ENCODE measurements around the gene EDNRA.

The EDNRA gene

DNA sequence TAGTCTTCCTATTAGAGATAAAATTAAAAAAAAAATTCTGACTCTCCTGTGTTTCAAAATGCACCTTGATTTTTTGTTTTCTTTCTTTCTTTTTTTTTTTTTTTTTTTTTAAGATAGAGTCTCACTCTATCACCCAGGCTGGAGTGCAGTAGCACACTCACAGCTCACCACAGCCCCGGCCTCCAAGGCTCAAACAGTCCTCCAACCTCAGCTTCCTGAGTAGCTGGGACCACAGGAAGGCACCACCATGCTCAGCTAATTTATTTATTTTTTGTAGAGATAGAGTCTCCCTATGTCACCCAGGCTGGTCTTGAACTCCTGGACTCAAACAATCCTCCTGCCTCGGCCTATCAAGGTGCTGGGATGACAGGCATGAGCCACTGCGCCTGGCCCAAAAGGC is 95.2 kb downstream of the EDNRA start:
- Histone ChIP-seq H3K4me3 (ENCODE audit: low read depth, low read length, poor library complexity, severe bottlenecking) (no peak overlapping the region), H3K9me2 (ENCODE audit: low read depth, low read length) (no peaks in the 10 kb centered on the region), H3K79me2 (ENCODE audit: insufficient read depth, low read length) (no peaks in the 10 kb centered on the region), H2AFZ (ENCODE audit: low read length) (no peak overlapping the region), H3K9ac (ENCODE audit: low read length) (no peak overlapping the region), H3K27me3 (ENCODE audit: insufficient read depth, low read length) (no peaks in the 10 kb centered on the region), H3K4me2 (ENCODE audit: low read length) (no peak overlapping the region), H3F3A (ENCODE audit: insufficient read depth, low read length) (no peaks in the 10 kb centered on the region), H3K4me1 (ENCODE audit: insufficient read depth, low read length, severe bottlenecking) (no peaks in the 10 kb centered on the region), H3K9me3 (ENCODE audit: low read length) (no peaks in the 10 kb centered on the region), H3K27ac (ENCODE audit: low read depth, low read length, poor library complexity, severe bottlenecking) (no peak overlapping the region), H4K20me1 (ENCODE audit: insufficient read depth, low read length) (no peaks in the 10 kb centered on the region), H3K36me3 (ENCODE audit: insufficient read depth, low read length) (no peaks in the 10 kb centered on the region)
- TF ChIP-seq, protein P1, sequence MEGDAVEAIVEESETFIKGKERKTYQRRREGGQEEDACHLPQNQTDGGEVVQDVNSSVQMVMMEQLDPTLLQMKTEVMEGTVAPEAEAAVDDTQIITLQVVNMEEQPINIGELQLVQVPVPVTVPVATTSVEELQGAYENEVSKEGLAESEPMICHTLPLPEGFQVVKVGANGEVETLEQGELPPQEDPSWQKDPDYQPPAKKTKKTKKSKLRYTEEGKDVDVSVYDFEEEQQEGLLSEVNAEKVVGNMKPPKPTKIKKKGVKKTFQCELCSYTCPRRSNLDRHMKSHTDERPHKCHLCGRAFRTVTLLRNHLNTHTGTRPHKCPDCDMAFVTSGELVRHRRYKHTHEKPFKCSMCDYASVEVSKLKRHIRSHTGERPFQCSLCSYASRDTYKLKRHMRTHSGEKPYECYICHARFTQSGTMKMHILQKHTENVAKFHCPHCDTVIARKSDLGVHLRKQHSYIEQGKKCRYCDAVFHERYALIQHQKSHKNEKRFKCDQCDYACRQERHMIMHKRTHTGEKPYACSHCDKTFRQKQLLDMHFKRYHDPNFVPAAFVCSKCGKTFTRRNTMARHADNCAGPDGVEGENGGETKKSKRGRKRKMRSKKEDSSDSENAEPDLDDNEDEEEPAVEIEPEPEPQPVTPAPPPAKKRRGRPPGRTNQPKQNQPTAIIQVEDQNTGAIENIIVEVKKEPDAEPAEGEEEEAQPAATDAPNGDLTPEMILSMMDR (IDR thresholded peaks at IDR 0.05; ENCODE audit: low read length): no peak
- no peak for TF ChIP-seq EZH2 (IDR thresholded peaks at IDR 0.05; ENCODE audit: borderline replicate concordance, low read length)

- H3K79me2 ChIP-seq (ENCODE audit: insufficient read depth, low read length): no peaks in the 10 kb centered on the region
- no peak overlapping the region for H3K9ac ChIP-seq (ENCODE audit: low read length)
- no peaks in the 10 kb centered on the region for H3K9me2 ChIP-seq (ENCODE audit: low read depth, low read length)
- H3K36me3 ChIP-seq (ENCODE audit: insufficient read depth, low read length): no peaks in the 10 kb centered on the region
- H3K27me3 ChIP-seq (ENCODE audit: insufficient read depth, low read length): no peaks in the 10 kb centered on the region
- TF ChIP-seq, protein P1 (IDR thresholded peaks at IDR 0.05; ENCODE audit: low read length): no peak
- no peak for TF ChIP-seq EZH2 (IDR thresholded peaks at IDR 0.05; ENCODE audit: borderline replicate concordance, low read length)
- no peaks in the 10 kb centered on the region for H3F3A ChIP-seq (ENCODE audit: insufficient read depth, low read length)
- no peaks in the 10 kb centered on the region for H4K20me1 ChIP-seq (ENCODE audit: insufficient read depth, low read length)
- H3K4me1 ChIP-seq (ENCODE audit: insufficient read depth, low read length, severe bottlenecking): no peaks in the 10 kb centered on the region
- no peak overlapping the region for H3K27ac ChIP-seq (ENCODE audit: low read depth, low read length, poor library complexity, severe bottlenecking)
- no peak overlapping the region for H2AFZ ChIP-seq (ENCODE audit: low read length)
- H3K9me3 ChIP-seq (ENCODE audit: low read length): no peaks in the 10 kb centered on the region
- no peak overlapping the region for H3K4me3 ChIP-seq (ENCODE audit: low read depth, low read length, poor library complexity, severe bottlenecking)
- H3K4me2 ChIP-seq (ENCODE audit: low read length): no peak overlapping the region
These were observed 97.2 kb downstream of the EDNRA start for GRCh38 chr4:147578051-147578476.

GRCh38 chr4:147578593-147578992 is 97.7 kb downstream of the EDNRA start:
- H3K27ac ChIP-seq (ENCODE audit: low read depth, low read length, poor library complexity, severe bottlenecking): no peak overlapping the region
- no peaks in the 10 kb centered on the region for H4K20me1 ChIP-seq (ENCODE audit: insufficient read depth, low read length)
- H3K4me2 ChIP-seq (ENCODE audit: low read length): no peak overlapping the region
- no peaks in the 10 kb centered on the region for H3K27me3 ChIP-seq (ENCODE audit: insufficient read depth, low read length)
- no peak overlapping the region for H3K9ac ChIP-seq (ENCODE audit: low read length)
- no peaks in the 10 kb centered on the region for H3K4me1 ChIP-seq (ENCODE audit: insufficient read depth, low read length, severe bottlenecking)
- no peaks in the 10 kb centered on the region for H3K36me3 ChIP-seq (ENCODE audit: insufficient read depth, low read length)
- H3K9me3 ChIP-seq (ENCODE audit: low read length): no peaks in the 10 kb centered on the region
- no peak overlapping the region for H3K4me3 ChIP-seq (ENCODE audit: low read depth, low read length, poor library complexity, severe bottlenecking)
- H3K9me2 ChIP-seq (ENCODE audit: low read depth, low read length): no peaks in the 10 kb centered on the region
- no peaks in the 10 kb centered on the region for H3K79me2 ChIP-seq (ENCODE audit: insufficient read depth, low read length)
- no peak for TF ChIP-seq EZH2 (IDR thresholded peaks at IDR 0.05; ENCODE audit: borderline replicate concordance, low read length)
- TF ChIP-seq, protein P1 (IDR thresholded peaks at IDR 0.05; ENCODE audit: low read length): no peak
- no peak overlapping the region for H2AFZ ChIP-seq (ENCODE audit: low read length)
- H3F3A ChIP-seq (ENCODE audit: insufficient read depth, low read length): no peaks in the 10 kb centered on the region

Data from OCI-LY1 (cell line).